ENCODE measurements around the gene PPP5C. TPM values are rescaled to one million over a fixed set of nuclear protein-coding genes. Genes with fewer than 3 reads are reported as not detected.

Gene PPP5C
- total RNA-seq, 1 experiment from 2014 or later: 102 TPM

- DNase-seq (ENCODE audit: low read depth, low spot score) (no peak), ATAC-seq (no peak)
- no peaks in the 10 kb centered on the region for H3K36me3 ChIP-seq (ENCODE audit: control insufficient read depth in 1 of 2, insufficient read depth in 2 of 2, low read length in 2 of 2)
- H3K4me1 ChIP-seq (ENCODE audit: control insufficient read depth in 1 of 2, insufficient read depth in 2 of 2, low read length in 2 of 2): no peaks in the 10 kb centered on the region
- BruUV-seq (replicated peaks): no TSS peak
- no peak overlapping the region for H3K9ac ChIP-seq (ENCODE audit: low read length)
- H3K4me2 ChIP-seq (ENCODE audit: low read length): no peak overlapping the region
- H2AFZ ChIP-seq (ENCODE audit: low read depth, low read length, poor library complexity, severe bottlenecking): no peak overlapping the region
- H3K27ac ChIP-seq (ENCODE audit: low read depth, low read length): no peak overlapping the region
- no peak for TF ChIP-seq TCF7L2 (IDR thresholded peaks at IDR 0.05; ENCODE audit: borderline replicate concordance, extremely low read depth, insufficient read depth, insufficient read length)
- no peak for TF ChIP-seq FOSL1 (IDR thresholded peaks at IDR 0.05; ENCODE audit: low read depth)
- no peak for TF ChIP-seq RAD21 (IDR thresholded peaks at IDR 0.05; ENCODE audit: low read depth)
- TF ChIP-seq SRF (IDR thresholded peaks at IDR 0.05; ENCODE audit: low read depth): no peak
- no peak for TF ChIP-seq CEBPB (IDR thresholded peaks at IDR 0.05; ENCODE audit: low read depth)
- no peak for TF ChIP-seq EZH2phosphoT487 (IDR thresholded peaks at IDR 0.05; ENCODE audit: borderline replicate concordance)
- TF ChIP-seq ZFX (IDR thresholded peaks at IDR 0.05): no peak
- no peak for TF ChIP-seq ZBTB33 (IDR thresholded peaks at IDR 0.05; ENCODE audit: extremely low read depth, insufficient replicate concordance, low read length)
- no peak for TF ChIP-seq JUND (IDR thresholded peaks at IDR 0.05)
- TF ChIP-seq SIN3A (IDR thresholded peaks at IDR 0.05; ENCODE audit: low read depth): no peak
- no peak for TF ChIP-seq EZH2 (IDR thresholded peaks at IDR 0.05)
- no peak for TF ChIP-seq ATF3 (IDR thresholded peaks at IDR 0.05)
- TF ChIP-seq YY1 (IDR thresholded peaks at IDR 0.05; ENCODE audit: extremely low read depth, insufficient replicate concordance, low read depth, low read length): no peak
- no peak for TF ChIP-seq EGR1 (IDR thresholded peaks at IDR 0.05; ENCODE audit: low read depth)
- no peak for TF ChIP-seq ELF1 (IDR thresholded peaks at IDR 0.05; ENCODE audit: borderline replicate concordance, low read depth)
- H3K9me2 ChIP-seq (ENCODE audit: insufficient read depth): no peaks in the 10 kb centered on the region
- CTCF ChIA-PET: no interaction called here
- intact Hi-C loops (cut with micrococcal nuclease): no loop called here
- no peaks in the 10 kb centered on the region for H3K79me2 ChIP-seq (ENCODE audit: insufficient read depth, low read length)
- no peaks in the 10 kb centered on the region for H4K20me1 ChIP-seq (ENCODE audit: insufficient read depth)
- RAD21 ChIA-PET (ENCODE audit: low non-redundant PET in 1 of 2, low total read pairs in 2 of 2, uncharacterized antibody in 2 of 2, unreplicated experiment in 2 of 2): no interaction called here
- no peak overlapping the region for H3K4me3 ChIP-seq (replicated peaks in 1 of 2; ENCODE audit: low read depth in 1 of 2, low read length in 2 of 2)
- POLR2A ChIA-PET: no interaction called here
- H3K9me3 ChIP-seq (ENCODE audit: control insufficient read depth in 1 of 2, insufficient read depth in 1 of 2, low read depth in 1 of 2, low read length in 2 of 2): peaks cover 6 to 22% of the 10 kb centered on the region in 2 experiments; a peak in 2 of 4 replicates
- H3K27me3 ChIP-seq (ENCODE audit: insufficient read depth, low read length): no peaks in the 10 kb centered on the region
These were observed 22.6 kb upstream of the PPP5C start for GRCh38 chr19:46324277-46324676.

Data from HCT116 (cell line).